ENCODE data around the gene MAP2K3. TPM values are rescaled to one million over a fixed set of nuclear protein-coding genes. Genes with fewer than 3 reads are reported as not detected.
"Not testable (repeated sequence)": the region's sequence is repeated elsewhere in the genome, so short reads cannot be mapped to it uniquely, and the experiment has no call there.

MAP2K3 gene
- total RNA-seq, 1 donor from 2014 or later: 68.3 TPM

DNA sequence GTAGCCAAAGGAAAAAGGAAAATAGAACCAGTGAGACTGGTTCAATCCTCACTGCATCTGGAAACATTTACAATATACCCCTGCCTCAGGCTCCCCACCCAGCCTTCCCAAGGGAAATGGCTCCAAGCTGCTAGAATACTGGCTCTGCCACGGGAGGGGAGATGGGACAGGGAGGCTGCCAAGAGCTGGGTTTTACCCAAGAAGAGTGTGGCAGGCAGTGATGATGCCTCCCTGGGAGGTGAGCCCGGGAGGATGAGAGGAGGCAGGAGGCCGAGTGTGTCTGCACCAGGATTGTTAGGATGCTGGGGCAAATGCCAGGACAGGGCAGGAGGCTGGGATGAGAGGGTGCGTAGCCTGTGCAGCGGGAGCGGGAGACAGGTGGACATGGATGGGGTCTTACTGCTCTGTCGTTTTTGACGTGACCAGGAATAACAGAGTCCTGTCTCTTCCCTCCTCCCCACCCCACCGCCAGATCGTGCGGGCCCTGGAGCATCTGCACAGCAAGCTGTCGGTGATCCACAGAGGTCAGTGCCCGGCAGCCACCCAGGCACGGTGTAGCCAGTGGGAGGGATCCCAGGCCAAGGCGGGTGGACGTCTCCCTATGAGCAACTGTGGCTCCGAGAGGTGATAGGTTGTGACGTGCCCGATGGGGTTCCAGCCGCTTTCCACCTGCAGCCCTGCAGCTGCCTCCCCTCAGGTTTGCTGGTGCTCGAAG is 18.4 kb downstream of the MAP2K3 start:
- no peaks in the 10 kb centered on the region for H3K9me3 ChIP-seq
- H3K4me3 ChIP-seq: no peak overlapping the region
- H3K36me3 ChIP-seq: peaks cover 73% of the 10 kb centered on the region
- no peak overlapping the region for H3K27ac ChIP-seq
- H3K27me3 ChIP-seq: no peaks in the 10 kb centered on the region
- TF ChIP-seq, protein P1, sequence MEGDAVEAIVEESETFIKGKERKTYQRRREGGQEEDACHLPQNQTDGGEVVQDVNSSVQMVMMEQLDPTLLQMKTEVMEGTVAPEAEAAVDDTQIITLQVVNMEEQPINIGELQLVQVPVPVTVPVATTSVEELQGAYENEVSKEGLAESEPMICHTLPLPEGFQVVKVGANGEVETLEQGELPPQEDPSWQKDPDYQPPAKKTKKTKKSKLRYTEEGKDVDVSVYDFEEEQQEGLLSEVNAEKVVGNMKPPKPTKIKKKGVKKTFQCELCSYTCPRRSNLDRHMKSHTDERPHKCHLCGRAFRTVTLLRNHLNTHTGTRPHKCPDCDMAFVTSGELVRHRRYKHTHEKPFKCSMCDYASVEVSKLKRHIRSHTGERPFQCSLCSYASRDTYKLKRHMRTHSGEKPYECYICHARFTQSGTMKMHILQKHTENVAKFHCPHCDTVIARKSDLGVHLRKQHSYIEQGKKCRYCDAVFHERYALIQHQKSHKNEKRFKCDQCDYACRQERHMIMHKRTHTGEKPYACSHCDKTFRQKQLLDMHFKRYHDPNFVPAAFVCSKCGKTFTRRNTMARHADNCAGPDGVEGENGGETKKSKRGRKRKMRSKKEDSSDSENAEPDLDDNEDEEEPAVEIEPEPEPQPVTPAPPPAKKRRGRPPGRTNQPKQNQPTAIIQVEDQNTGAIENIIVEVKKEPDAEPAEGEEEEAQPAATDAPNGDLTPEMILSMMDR (IDR thresholded peaks at IDR 0.05): no peak
- intact Hi-C loops (cut with DNase I): no loop called here
- DNase-seq (no peak), ATAC-seq (no peak)
- no peaks in the 10 kb centered on the region for H3K4me1 ChIP-seq

DNA sequence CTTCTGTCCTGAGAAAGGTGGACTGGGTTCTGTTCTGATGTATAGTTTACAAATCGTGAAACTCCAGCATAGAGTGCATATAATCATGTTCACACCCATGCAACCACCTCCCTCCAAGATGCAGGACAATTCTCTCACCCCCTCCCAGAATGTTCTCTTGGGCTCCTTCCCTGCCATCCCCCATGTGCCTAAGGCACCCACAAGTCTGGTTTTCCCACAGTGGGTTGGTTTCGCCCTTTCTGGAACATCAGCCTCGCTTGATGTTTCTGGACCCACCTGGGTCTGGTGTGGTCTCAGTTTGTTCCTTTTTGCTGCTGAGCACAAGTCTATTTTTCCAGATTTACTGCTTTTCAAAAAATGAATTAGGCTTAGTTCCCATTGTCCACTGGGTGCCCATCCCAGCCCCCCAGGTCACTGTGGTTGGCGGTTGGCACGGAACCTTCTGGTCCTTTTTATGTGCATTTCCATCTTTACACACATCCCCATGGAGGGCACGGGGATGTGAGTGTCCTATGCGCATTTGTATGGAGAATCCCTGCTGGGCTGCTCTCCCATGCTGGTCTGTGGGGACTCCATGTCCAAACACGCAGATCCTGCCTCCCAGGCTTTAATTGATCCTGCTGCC is 19.0 kb downstream of the MAP2K3 start:
- no peaks in the 10 kb centered on the region for H3K4me1 ChIP-seq
- H3K9me3 ChIP-seq: no peaks in the 10 kb centered on the region
- H3K27me3 ChIP-seq: no peaks in the 10 kb centered on the region
- TF ChIP-seq, protein P1 (IDR thresholded peaks at IDR 0.05): no peak
- intact Hi-C loops (cut with DNase I): no loop called here
- H3K27ac ChIP-seq: no peak overlapping the region
- H3K36me3 ChIP-seq: peaks cover 76% of the 10 kb centered on the region
- DNase-seq (peak; percentile 54), ATAC-seq (no peak)
- H3K4me3 ChIP-seq: no peak overlapping the region

DNA sequence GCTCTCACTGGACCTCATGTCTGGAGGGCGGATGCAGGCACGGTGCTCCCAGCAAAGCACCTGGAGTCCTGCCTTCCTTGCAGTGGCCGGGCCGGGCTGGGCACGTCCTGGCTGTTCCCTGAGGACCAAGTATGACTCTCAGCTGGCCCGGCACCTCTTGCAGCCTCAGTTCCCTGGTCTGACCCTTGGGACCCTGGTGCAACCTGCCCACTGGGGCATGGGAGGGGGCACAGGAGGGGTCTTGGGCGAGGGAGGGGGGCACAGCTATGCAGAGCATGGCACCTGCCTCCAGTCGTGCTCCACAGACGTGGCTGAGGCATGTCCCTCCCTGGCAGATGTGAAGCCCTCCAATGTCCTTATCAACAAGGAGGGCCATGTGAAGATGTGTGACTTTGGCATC is 19.6 kb downstream of the MAP2K3 start:
- peak; percentile 4 for ATAC-seq
- Histone ChIP-seq H3K4me3 (no peak overlapping the region), H3K27ac (no peak overlapping the region), H3K36me3 (peaks cover 75% of the 10 kb centered on the region), H3K4me1 (no peaks in the 10 kb centered on the region), H3K9me3 (no peaks in the 10 kb centered on the region), H3K27me3 (no peaks in the 10 kb centered on the region)
- TF ChIP-seq, protein P1 (IDR thresholded peaks at IDR 0.05): no peak
- intact Hi-C loops (cut with DNase I): no loop called here
- DNase-seq: no peak

DNA sequence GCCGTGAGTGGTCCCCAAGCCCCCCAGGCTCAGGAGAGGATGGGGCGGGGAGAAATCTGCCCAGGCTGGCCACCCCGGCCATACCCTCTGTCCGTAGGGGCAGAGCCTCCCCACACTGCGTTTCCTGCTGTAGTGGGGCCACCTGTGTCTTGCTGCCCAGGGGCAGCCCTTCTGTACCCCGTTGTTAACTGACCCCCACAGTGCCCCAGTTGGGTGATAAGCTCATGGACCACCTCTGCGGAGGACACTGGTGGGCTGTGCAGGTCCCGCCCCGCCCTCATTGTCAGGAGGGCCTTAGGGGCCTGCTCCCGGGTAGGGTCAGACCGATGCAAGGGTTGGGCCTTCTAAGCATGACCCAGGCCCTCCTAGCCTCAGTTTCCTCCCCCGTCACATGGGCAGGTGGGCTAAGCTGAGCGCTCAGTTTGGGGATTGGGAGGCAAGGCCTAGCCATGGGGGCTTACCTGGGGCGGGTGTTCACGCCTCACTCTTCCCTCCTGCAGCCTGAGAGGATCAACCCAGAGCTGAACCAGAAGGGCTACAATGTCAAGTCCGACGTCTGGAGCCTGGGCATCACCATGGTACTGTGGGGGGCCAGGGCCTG is 20.1 kb downstream of the MAP2K3 start:
- H3K4me1 ChIP-seq; ATAC-seq; H3K9me3 ChIP-seq; intact Hi-C loops (cut with DNase I); H3K27me3 ChIP-seq; H3K4me3 ChIP-seq; H3K27ac ChIP-seq: not testable (repeated sequence)
- peaks cover 75% of the 10 kb centered on the region for H3K36me3 ChIP-seq
- peak; percentile 65 for DNase-seq

DNA sequence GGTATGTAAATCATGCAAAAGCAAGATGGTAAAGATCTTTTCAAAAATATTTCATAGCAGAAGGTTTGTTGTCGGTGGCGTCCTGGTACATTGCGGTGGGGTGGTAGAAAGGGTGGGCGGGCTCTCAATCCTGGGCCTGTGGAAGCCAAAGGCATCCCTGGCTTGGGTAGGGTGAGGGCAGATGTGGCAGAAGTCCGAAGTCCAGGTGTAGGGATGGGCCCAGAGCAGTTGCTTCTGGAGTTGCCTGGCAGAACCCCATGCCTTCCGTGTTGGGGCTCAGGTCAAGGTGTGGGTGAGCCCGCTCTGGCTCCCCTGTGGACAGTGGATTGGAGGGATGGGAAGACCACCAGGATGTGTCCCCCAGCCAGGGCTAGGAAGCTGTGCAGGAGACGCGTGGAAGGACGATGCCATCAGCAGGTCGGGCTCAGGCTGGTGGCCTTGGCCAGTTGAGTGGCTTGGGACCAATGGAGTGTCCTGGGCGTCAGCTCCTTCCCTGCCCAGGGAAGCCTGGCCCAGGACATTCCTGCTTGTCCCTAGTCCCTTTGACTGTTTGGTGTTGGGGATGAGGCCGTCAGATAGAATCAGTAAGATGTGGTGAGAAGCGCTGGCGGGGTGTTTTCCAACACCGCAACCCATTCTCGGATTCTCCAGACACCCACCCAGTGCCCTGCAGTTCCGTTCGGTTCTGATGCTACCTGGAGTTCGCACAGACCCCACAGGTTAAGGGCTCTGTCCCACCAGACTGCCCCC is 21.1 kb downstream of the MAP2K3 start:
- H3K27ac ChIP-seq; intact Hi-C loops (cut with DNase I); H3K9me3 ChIP-seq; H3K4me1 ChIP-seq; H3K4me3 ChIP-seq; H3K27me3 ChIP-seq; ATAC-seq: not testable (repeated sequence)
- H3K36me3 ChIP-seq: peaks cover 67% of the 10 kb centered on the region
- peak; percentile 51 for DNase-seq

DNA sequence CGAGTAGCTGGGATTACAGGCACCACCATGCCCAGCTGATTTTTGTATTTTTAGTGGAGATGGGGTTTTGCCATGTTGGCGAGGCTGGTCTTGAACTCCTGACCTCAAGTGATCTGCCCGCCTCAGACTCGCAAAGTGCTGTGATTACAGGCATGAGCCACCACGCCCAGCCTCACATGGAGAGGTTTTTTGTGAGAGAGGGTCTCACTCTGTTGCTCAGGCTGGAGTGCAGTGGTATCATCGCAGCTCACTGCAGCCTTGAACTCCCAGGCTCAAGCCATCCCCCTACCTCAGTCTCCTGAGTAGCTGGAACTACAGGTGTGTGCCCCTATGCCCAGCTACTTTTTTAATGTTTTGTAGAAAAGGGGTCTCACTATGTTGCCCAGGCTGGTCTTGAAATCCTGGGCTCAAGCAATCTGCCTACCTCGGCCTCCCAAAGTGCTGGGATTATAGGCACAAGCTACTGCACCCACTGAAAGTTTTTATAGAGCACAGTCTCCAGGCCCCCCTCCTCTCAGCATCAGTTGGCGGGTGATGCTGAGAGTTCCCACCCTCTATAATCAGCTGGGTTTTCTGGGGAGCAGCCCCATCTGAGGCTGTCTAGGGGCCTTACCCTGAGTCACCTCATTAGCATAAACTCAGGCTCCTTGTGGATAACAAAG is 22.2 kb downstream of the MAP2K3 start:
- DNase-seq: peak; percentile 20
- H3K27me3 ChIP-seq; intact Hi-C loops (cut with DNase I); H3K4me3 ChIP-seq; H3K27ac ChIP-seq; H3K4me1 ChIP-seq; H3K9me3 ChIP-seq; ATAC-seq: not testable (repeated sequence)
- H3K36me3 ChIP-seq: peaks cover 61% of the 10 kb centered on the region

DNA sequence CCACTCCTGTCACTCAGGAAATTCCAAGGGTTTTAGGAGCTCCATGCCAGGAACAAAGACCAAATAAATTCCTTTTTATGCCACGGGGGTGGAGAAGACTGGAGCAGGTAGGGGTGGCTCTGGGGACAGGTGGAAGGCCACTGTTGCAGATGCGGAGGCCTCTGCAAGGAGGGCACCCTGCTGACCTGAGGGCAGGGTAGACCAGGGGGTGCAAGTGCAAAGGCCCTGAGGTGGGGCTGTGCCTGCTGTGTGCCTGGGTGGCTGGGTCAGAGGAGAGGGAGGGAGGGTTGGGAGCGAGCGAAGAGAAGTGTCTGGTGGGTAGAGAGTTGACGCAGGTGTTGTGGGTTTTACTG is 22.7 kb downstream of the MAP2K3 start:
- peak; percentile 38 for DNase-seq
- H3K9me3 ChIP-seq; H3K27ac ChIP-seq; ATAC-seq; intact Hi-C loops (cut with DNase I); H3K4me3 ChIP-seq; H3K27me3 ChIP-seq; H3K4me1 ChIP-seq: not testable (repeated sequence)
- H3K36me3 ChIP-seq: peaks cover 56% of the 10 kb centered on the region

DNA sequence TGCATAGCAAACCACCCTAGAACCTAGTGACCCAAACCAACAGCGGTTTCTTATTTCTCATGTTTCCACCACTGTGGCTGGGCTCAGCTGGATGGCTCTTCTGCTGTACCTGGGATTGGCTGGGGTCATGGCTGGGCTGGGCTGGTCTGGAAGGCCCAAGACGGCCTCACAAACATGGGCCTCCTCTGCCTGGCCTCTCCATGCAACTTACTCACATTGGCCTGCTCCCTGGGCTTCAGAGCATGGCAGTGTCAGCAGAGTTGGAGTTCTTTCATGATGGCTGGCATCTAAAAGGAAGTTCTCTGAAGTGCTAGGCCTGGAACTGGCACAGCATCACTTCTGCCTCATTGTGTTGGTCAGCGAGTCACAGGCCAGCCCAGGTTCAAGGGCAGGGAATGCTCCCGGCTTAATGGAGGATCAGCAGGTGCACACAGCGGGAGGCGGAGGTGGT is 24.4 kb downstream of the MAP2K3 start:
- H3K27me3 ChIP-seq; intact Hi-C loops (cut with DNase I); H3K4me1 ChIP-seq; H3K9me3 ChIP-seq; H3K4me3 ChIP-seq; H3K27ac ChIP-seq: not testable (repeated sequence)
- ATAC-seq (peak; percentile 4), DNase-seq (peak; percentile 38)
- peaks cover 43% of the 10 kb centered on the region for H3K36me3 ChIP-seq

DNA sequence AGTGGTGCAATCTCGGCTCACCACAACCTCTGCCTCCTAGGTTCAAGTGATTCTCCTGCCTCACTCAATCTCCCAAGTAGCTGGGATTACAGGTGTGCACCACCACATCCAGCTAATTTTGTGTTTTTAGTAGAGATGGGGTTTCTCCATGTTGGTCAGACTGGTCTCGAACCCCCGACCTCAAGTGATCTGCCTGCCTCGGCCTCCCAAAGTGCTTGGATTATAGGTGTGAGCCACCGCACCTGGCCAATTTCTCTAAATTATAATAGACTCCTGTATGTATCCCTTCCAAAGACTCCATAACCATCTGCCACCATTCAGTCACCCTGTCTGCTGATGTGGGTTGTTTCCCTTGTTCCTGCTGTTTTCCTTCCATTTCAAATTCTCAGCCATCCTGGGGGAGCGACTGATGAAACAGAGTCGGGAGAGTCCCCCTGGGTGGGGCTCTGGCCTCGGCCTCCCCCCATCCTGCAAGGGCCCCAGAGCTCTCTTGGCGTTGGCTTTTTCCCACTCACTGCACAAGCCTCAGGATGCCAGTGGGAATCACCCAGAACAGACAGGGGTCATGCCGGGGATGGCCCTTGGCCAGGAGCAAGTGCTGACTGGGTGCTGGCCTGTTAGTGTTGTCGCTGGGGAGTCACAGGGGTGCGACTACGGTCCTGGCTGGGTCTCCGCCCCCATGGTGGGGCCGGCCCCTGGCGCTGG is 25.7 kb downstream of the MAP2K3 start:
- H3K36me3 ChIP-seq: peaks cover 42% of the 10 kb centered on the region
- H3K27me3 ChIP-seq; intact Hi-C loops (cut with DNase I); H3K27ac ChIP-seq; H3K4me1 ChIP-seq; H3K4me3 ChIP-seq; H3K9me3 ChIP-seq; ATAC-seq: not testable (repeated sequence)
- peak; percentile 52 for DNase-seq

Data from upper lobe of right lung (tissue), 1 donor.